ENCODE results near the gene CSTF1.

DNA sequence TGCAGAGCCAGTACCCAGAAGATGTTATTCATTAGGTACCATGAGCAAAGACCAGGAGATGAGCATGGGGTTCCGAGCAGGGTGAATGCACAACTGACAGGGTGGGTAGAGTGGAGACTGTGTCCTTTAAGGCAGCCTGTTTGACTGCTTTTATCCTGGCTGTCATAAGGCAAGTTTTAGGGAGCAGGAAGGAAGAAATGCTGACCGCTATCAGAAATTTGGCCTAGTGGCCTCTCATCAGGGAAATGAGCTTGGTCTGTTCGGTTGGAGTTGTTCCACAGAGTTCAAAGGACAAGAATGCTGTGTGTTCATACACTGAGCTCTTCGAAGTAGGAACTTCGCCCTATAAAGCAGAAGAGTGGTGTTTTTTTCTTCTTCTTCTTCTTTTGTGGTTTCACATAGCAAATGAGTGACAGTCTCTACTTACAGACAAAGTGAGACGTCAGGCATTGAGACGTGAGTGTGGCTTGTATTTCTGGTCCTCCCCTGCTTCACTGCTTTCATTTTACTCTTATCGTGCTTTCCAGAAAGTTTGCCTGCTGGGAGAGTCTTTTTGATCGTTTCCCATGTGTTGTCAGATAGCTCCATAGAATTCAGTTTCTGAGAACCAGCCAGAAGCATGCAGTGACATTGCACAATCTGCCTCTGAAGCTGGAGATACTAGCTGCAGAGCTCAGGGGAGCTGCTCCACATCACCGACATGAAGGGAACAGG lies 19.5 kb downstream of the CSTF1 start, which contains the start of gene CASS4:
- TF ChIP-seq ARNT (IDR thresholded peaks at IDR 0.05) (no peak), SP1 (IDR thresholded peaks at IDR 0.05) (no peak), SUZ12 (IDR thresholded peaks at IDR 0.05) (no peak), FOXK2 (IDR thresholded peaks at IDR 0.05) (no peak), CTBP1 (IDR thresholded peaks at IDR 0.05; ENCODE audit: borderline replicate concordance) (no peak), NFRKB (IDR thresholded peaks at IDR 0.05) (no peak), ELF4 (IDR thresholded peaks at IDR 0.05) (no peak)
- TF ChIP-seq, protein P1, sequence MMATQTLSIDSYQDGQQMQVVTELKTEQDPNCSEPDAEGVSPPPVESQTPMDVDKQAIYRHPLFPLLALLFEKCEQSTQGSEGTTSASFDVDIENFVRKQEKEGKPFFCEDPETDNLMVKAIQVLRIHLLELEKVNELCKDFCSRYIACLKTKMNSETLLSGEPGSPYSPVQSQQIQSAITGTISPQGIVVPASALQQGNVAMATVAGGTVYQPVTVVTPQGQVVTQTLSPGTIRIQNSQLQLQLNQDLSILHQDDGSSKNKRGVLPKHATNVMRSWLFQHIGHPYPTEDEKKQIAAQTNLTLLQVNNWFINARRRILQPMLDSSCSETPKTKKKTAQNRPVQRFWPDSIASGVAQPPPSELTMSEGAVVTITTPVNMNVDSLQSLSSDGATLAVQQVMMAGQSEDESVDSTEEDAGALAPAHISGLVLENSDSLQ (IDR thresholded peaks at IDR 0.05) = no peak

Measured in HEK293T (cell line).